Measurements from ENCODE around the gene HOXA10.

The HOXA10 gene

DNA sequence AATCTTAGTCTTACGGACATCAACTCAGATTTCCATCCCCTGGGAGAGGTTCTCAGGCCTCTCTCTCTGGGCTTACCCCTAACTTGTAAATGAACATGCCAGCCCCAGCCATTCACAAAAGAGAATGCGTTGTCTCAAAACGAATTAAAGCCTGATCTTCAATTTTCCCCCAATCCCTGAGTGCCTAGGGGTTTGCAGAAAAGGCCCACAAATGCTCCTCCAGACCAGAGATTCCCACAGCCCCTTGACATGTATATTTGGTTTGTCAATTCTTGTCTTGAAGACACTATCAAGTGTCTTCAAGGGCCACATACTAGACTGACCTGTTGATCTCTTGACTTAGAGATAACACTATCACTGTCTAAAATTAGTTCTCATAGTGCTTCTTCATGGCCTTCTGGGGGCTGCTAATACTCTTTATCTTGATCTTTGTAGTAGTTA lies 37.7 kb upstream of the HOXA10 start:
- peaks cover 100% of the 10 kb centered on the region for H3K27me3 ChIP-seq (ENCODE audit: insufficient read depth, low read length)
- no peak overlapping the region for H3K4me3 ChIP-seq (ENCODE audit: low read length)
- no peaks in the 10 kb centered on the region for H3K9me3 ChIP-seq (ENCODE audit: insufficient read depth, low read depth, low read length)
- no peak overlapping the region for H3K9ac ChIP-seq (ENCODE audit: low read depth, low read length)
- H3K4me1 ChIP-seq (ENCODE audit: insufficient read depth, low read length) = peaks cover 11% of the 10 kb centered on the region
- H3K36me3 ChIP-seq (ENCODE audit: insufficient read depth, low read length) = no peaks in the 10 kb centered on the region
- WGBS = 29% methylated on average over 3 of the region's 3 CpGs
- H3K27ac ChIP-seq (ENCODE audit: low read depth, low read length) = no peak overlapping the region

DNA sequence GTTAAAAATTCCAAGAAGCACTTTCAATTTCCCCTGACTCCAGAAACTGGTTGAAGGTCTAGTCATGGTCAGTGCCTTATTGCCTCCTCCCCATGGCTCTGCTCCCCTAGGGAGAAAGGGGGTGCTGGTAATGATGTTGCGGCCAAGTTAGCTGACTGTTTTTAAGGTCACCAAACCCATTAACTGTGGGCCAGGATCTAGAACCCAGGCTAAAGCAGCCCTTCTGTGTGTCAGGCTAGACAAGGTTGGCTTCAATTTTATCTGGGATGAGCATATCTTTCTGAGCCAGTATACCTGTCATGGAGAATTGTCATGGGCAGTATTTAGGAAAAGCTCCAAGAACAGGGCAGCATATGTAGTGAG lies 36.9 kb upstream of the HOXA10 start:
- Histone ChIP-seq H3K36me3 (ENCODE audit: insufficient read depth, low read length) (no peaks in the 10 kb centered on the region), H3K27me3 (ENCODE audit: insufficient read depth, low read length) (peaks cover 100% of the 10 kb centered on the region), H3K9me3 (ENCODE audit: insufficient read depth, low read depth, low read length) (no peaks in the 10 kb centered on the region), H3K9ac (ENCODE audit: low read depth, low read length) (no peak overlapping the region), H3K4me3 (ENCODE audit: low read length) (no peak overlapping the region), H3K4me1 (ENCODE audit: insufficient read depth, low read length) (peaks cover 11% of the 10 kb centered on the region), H3K27ac (ENCODE audit: low read depth, low read length) (no peak overlapping the region)
- WGBS = 93% methylated on average over 1 of the region's 1 CpG

DNA sequence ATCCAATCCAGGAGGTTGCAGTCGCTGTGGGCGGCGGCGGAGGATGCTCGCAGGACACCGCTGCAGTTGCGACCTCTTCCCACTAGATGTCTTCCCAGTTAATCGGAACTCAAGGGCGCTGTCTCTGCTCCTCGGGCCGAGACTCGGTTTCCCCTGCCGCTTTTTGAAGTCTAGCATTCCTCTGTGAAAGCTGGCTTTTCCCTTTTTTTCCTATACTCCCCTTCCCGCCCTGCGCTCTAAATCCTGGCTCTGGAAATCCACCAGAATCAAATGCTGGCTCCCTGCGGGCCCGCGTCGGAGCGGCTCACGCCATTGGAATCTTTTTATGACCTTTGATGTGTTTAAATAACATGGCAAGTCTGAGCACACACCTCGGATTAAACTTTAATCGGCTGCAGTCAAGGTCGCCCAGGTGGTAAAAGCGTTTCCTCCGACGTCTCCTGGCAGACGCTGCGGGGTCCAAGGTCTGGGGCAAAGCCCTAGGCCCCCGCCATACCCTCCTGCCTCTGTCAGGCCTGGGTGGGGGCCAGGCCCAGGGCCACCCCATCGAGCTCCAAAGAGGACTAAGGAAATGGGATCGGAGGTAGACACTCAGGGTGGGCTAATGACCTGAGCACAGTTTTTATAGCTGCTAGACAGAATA lies 36.4 kb upstream of the HOXA10 start:
- Histone ChIP-seq H3K9me3 (ENCODE audit: insufficient read depth, low read depth, low read length) (no peaks in the 10 kb centered on the region), H3K27me3 (ENCODE audit: insufficient read depth, low read length) (peaks cover 100% of the 10 kb centered on the region), H3K9ac (ENCODE audit: low read depth, low read length) (no peak overlapping the region), H3K36me3 (ENCODE audit: insufficient read depth, low read length) (no peaks in the 10 kb centered on the region), H3K4me3 (ENCODE audit: low read length) (no peak overlapping the region), H3K27ac (ENCODE audit: low read depth, low read length) (no peak overlapping the region), H3K4me1 (ENCODE audit: insufficient read depth, low read length) (peaks cover 11% of the 10 kb centered on the region)
- 14% methylated on average over 32 of the region's 32 CpGs for WGBS

DNA sequence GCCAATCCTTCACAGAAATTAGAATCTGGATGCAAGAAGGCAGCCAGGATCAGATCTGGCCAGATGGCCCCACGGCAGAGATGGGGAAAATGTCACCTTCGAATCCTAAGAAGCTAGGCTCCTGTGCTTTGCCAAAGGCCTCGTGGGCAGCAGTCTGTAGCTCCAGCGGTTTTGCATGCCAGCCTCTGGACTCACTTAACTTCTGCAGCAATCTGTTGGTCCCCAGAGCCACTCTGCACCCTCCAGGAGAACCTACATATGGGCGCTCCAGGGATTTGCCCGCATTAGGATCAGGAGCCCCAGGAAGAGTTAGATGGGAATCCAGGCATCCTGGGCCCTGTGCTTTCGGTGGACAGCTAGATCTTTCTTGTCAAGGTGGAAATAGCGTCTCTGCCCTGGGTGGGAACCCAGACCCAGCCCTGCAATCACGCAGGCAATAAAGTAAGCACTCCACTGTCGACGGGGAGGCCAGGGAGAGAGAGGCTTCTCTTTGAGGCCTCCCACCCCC lies 35.9 kb upstream of the HOXA10 start:
- 44% methylated on average over 11 of the region's 11 CpGs for WGBS
- no peak overlapping the region for H3K9ac ChIP-seq (ENCODE audit: low read depth, low read length)
- H3K27ac ChIP-seq (ENCODE audit: low read depth, low read length) = no peak overlapping the region
- H3K36me3 ChIP-seq (ENCODE audit: insufficient read depth, low read length) = no peaks in the 10 kb centered on the region
- peaks cover 100% of the 10 kb centered on the region for H3K27me3 ChIP-seq (ENCODE audit: insufficient read depth, low read length)
- no peaks in the 10 kb centered on the region for H3K9me3 ChIP-seq (ENCODE audit: insufficient read depth, low read depth, low read length)
- H3K4me3 ChIP-seq (ENCODE audit: low read length) = no peak overlapping the region
- peaks cover 8% of the 10 kb centered on the region for H3K4me1 ChIP-seq (ENCODE audit: insufficient read depth, low read length)

DNA sequence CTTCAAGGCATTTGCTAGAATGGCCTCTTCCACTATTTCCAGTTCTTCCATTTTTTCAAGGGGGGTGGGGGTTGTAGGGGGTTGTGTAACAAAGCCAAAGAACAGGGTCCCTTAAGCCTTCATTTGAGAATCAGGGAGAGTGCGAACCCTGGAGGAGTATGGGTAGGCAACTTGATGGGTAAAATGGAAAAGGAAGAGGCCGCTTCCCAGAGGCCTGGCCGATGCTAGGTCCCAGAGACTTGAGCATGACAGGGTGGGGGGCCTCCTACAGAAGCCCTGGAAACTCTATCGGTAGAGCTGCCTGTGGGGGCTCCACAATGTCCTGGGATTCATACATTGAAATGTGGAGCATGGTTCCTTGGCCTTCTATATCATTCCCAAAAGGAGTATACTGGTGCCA lies 34.9 kb upstream of the HOXA10 start:
- Histone ChIP-seq H3K36me3 (ENCODE audit: insufficient read depth, low read length) (no peaks in the 10 kb centered on the region), H3K9ac (ENCODE audit: low read depth, low read length) (no peak overlapping the region), H3K9me3 (ENCODE audit: insufficient read depth, low read depth, low read length) (no peaks in the 10 kb centered on the region), H3K27ac (ENCODE audit: low read depth, low read length) (no peak overlapping the region), H3K4me3 (ENCODE audit: low read length) (no peak overlapping the region), H3K27me3 (ENCODE audit: insufficient read depth, low read length) (peaks cover 100% of the 10 kb centered on the region), H3K4me1 (ENCODE audit: insufficient read depth, low read length) (no peaks in the 10 kb centered on the region; the same call in none of the 2 replicates)
- WGBS = 67% methylated on average over 4 of the region's 4 CpGs

DNA sequence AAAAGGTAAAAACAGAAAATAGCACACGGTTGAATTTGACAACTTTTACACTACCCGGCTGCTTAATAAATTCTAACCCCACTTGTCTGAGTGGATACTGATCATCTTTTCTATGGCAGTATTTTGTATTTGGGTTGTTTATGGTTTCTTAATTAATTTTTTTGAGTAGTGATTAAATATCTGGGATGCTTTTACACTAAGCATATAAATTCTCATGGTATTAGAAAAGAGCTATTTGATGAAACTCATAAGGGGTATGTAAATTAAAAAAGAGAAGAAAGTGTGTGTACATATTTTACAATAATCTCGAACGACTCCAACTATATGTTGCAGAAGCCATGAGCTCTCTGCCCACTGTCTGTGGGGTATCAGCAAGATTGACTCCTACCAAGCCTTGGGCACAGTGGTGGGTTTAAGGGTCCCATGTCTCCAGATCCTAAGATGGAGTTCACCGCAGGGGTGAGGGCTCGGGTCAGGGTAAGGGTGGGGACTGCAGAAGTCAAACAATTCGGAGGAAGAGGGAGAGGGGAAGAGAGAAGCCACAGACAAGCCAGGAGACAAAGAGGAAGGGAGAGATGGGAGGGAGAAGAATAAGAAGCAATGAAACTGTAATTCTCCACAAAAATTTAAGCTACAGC lies 33.3 kb upstream of the HOXA10 start:
- Histone ChIP-seq H3K9me3 (ENCODE audit: insufficient read depth, low read depth, low read length) (no peaks in the 10 kb centered on the region), H3K4me1 (ENCODE audit: insufficient read depth, low read length) (no peaks in the 10 kb centered on the region), H3K9ac (ENCODE audit: low read depth, low read length) (no peak overlapping the region), H3K36me3 (ENCODE audit: insufficient read depth, low read length) (no peaks in the 10 kb centered on the region), H3K27me3 (ENCODE audit: insufficient read depth, low read length) (peaks cover 100% of the 10 kb centered on the region), H3K4me3 (ENCODE audit: low read length) (no peak overlapping the region), H3K27ac (ENCODE audit: low read depth, low read length) (no peak overlapping the region)
- 23% methylated on average over 7 of the region's 7 CpGs for WGBS

DNA sequence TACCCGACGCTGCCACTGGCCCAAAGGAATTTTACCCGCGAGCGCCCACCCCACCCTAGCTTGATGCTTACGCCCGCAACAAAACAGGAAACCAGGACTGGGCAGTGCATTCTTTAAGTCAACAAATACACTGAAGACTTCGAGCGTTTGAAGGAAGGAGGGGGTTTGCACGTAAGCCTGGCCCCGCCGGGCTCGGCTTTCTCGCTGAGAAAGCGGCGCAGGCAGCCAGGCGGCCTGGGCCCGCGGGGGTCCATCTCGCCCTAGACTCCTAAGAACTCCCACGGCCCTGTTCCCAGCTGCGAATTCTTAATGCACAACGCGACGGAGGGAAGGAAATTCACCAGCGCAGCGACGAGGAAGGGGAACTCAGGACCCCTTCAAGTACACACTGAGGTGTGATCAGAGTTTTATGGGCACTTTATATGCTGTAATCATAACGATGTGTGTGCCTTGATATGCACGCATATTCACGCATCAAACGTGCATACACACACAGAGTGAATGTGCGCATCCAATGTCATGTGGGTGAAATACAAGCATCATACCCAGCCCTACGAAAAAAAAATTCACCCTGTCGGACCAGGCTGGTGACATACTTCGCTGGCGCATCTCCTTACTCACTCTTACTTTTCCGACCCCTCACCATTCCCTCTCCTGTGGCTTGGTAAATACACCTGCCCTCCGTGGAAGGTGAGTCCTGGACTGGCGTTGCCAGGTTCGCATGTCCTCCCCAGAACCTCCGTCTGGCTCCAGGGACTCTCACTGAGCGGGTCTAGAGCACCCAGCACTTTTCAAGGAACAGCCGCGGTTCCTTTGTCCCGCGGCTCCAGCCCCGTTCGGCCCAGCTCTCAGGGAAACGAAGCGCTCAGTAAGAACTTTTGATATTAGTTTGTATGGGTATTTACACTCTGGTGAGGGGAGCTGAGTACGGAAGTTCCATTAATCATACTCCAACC lies 31.5 kb upstream of the HOXA10 start:
- H3K27ac ChIP-seq (ENCODE audit: low read depth, low read length) = no peak overlapping the region
- no peaks in the 10 kb centered on the region for H3K36me3 ChIP-seq (ENCODE audit: insufficient read depth, low read length)
- H3K27me3 ChIP-seq (ENCODE audit: insufficient read depth, low read length) = peaks cover 100% of the 10 kb centered on the region
- no peaks in the 10 kb centered on the region for H3K9me3 ChIP-seq (ENCODE audit: insufficient read depth, low read depth, low read length)
- no peak overlapping the region for H3K9ac ChIP-seq (ENCODE audit: low read depth, low read length)
- no peaks in the 10 kb centered on the region for H3K4me1 ChIP-seq (ENCODE audit: insufficient read depth, low read length)
- 3% methylated on average over 52 of the region's 52 CpGs for WGBS
- no peak overlapping the region for H3K4me3 ChIP-seq (ENCODE audit: low read length)

DNA sequence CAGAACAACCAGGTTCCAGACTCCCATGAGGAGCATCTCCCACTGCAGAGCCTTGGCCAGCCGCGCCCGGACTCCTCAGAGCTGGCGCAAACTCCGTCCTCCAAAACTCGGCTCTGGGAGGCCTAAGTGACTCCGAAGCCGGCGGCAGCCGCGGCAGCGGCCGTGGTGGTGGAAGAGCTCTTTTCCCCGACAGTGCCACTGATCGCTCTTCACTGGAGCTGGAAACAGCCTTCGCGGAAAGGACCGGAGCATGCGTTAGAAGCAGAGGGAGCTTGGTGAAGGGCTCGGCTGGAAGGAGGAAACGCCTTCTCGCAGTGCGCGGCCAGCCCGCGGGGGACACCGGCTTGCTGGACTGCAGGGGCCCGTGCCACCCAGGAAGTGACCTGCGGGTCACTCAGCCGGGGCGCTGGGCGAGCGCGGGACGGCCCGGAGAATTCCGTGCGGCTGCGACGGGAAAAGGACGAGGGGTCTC lies 30.8 kb upstream of the HOXA10 start:
- peaks cover 100% of the 10 kb centered on the region for H3K27me3 ChIP-seq (ENCODE audit: insufficient read depth, low read length)
- no peaks in the 10 kb centered on the region for H3K9me3 ChIP-seq (ENCODE audit: insufficient read depth, low read depth, low read length)
- H3K36me3 ChIP-seq (ENCODE audit: insufficient read depth, low read length) = no peaks in the 10 kb centered on the region
- H3K4me3 ChIP-seq (ENCODE audit: low read length) = no peak overlapping the region
- no peak overlapping the region for H3K27ac ChIP-seq (ENCODE audit: low read depth, low read length)
- no peaks in the 10 kb centered on the region for H3K4me1 ChIP-seq (ENCODE audit: insufficient read depth, low read length)
- 2% methylated on average over 41 of the region's 41 CpGs for WGBS
- no peak overlapping the region for H3K9ac ChIP-seq (ENCODE audit: low read depth, low read length)

DNA sequence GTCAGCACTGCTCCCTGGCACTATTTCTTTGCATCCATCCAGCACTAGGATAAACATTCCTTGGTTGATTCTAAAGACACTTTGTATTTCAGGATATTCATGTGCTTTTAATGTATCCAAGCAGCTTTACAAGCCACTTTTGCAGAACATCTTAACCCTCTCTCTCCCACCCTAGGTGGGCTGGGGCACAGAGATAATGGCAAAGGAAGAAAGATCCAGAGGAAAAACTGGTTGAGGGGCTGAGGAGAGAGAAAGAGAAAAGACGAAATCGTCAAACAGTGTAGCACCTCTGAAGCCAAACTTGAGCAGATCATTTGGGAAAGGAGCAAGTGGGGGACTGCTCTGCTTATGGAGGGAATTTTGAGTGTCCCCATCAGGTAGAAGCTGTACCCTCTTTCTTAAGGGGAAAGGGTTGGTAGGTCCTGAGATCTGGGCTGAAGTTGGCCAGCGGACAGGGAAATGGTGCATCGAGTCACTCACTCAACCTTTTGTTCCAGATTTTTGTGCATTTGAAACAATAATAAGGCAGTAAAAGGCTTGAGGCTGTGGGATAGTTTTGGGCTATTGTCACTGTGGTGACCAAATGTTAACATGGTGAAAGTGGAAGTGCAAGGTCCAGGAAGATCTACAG lies 30.0 kb upstream of the HOXA10 start:
- no peak overlapping the region for H3K4me3 ChIP-seq (ENCODE audit: low read length)
- H3K4me1 ChIP-seq (ENCODE audit: insufficient read depth, low read length) = no peaks in the 10 kb centered on the region
- H3K36me3 ChIP-seq (ENCODE audit: insufficient read depth, low read length) = no peaks in the 10 kb centered on the region
- peaks cover 100% of the 10 kb centered on the region for H3K27me3 ChIP-seq (ENCODE audit: insufficient read depth, low read length)
- no peak overlapping the region for H3K27ac ChIP-seq (ENCODE audit: low read depth, low read length)
- no peaks in the 10 kb centered on the region for H3K9me3 ChIP-seq (ENCODE audit: insufficient read depth, low read depth, low read length)
- no peak overlapping the region for H3K9ac ChIP-seq (ENCODE audit: low read depth, low read length)
- WGBS = 18% methylated on average over 4 of the region's 4 CpGs

DNA sequence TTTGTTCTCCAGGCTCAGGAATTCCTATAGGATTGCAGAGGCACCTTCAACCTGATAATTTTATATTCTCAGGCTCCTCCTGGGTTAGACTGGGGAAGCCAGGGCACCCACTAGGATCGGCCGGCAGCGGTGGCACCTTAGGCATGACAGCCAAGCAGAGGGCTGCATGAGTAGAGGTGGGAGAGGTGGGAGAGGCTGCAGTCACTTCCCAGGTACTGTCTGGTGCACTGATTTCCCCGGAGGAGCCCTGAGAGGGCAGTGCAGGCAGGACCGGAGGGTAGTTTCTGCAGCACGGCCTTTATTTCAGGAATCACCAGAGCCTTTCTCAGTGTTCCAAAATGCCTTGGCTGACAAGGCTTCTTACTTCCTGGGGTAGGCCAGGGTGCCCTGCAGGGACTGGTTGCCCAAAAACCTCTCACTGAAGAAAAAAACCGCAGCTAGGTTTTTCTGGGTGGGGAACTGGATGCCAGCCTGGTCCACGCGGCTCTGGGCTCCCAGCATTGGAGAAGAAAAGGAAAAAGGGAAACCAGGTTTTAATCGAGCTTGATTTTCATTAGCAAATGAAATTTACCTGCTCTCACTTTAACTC lies 29.3 kb upstream of the HOXA10 start:
- 17% methylated on average over 10 of the region's 10 CpGs for WGBS
- Histone ChIP-seq H3K9me3 (ENCODE audit: insufficient read depth, low read depth, low read length) (no peaks in the 10 kb centered on the region), H3K4me3 (ENCODE audit: low read length) (no peak overlapping the region), H3K36me3 (ENCODE audit: insufficient read depth, low read length) (no peaks in the 10 kb centered on the region), H3K27ac (ENCODE audit: low read depth, low read length) (no peak overlapping the region), H3K9ac (ENCODE audit: low read depth, low read length) (no peak overlapping the region), H3K27me3 (ENCODE audit: insufficient read depth, low read length) (peaks cover 100% of the 10 kb centered on the region), H3K4me1 (ENCODE audit: insufficient read depth, low read length) (no peaks in the 10 kb centered on the region)

All from HUES64 (cell line).